ENCODE results near the gene PPP2R5B. TPM values are rescaled to one million over a fixed set of nuclear protein-coding genes. Genes with fewer than 3 reads are reported as not detected.

Gene PPP2R5B
- total RNA-seq, 1 donor from 2014 or later = 13.3 TPM

DNA sequence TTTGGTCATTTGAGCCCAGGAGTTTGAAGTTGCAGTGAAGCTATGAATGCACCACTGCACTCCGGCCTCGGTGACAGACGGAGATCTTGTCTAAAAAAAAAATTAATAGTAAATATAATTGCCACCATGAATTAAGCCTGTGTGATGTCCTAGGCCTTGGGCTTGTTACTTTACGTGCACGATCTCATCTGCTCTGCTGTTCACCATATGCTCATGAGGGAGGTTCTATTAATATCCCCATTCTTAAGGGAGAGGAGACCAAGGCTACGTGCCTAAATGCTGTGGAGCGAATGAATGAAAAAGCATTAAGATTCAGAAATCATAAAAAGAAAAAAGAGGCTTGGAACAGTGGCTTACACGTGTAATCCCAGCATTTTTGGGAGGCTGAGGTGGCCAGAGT is 4.9 kb upstream of the PPP2R5B start:
- no peak for DNase-seq (ENCODE audit: low spot score)
- peaks cover 11% of the 10 kb centered on the region for H3K4me1 Mint-ChIP-seq (ENCODE audit: unreplicated experiment)
- no peak overlapping the region for H3K4me3 Mint-ChIP-seq (ENCODE audit: unreplicated experiment)
- H3K27ac Mint-ChIP-seq (ENCODE audit: unreplicated experiment) = no peak overlapping the region
- no peaks in the 10 kb centered on the region for H3K9me3 Mint-ChIP-seq (ENCODE audit: unreplicated experiment)
- H3K36me3 Mint-ChIP-seq (ENCODE audit: low read depth, unreplicated experiment) = peaks cover 5% of the 10 kb centered on the region
- H3K27me3 Mint-ChIP-seq (ENCODE audit: unreplicated experiment) = peaks cover 5% of the 10 kb centered on the region
- TF ChIP-seq, protein P1, sequence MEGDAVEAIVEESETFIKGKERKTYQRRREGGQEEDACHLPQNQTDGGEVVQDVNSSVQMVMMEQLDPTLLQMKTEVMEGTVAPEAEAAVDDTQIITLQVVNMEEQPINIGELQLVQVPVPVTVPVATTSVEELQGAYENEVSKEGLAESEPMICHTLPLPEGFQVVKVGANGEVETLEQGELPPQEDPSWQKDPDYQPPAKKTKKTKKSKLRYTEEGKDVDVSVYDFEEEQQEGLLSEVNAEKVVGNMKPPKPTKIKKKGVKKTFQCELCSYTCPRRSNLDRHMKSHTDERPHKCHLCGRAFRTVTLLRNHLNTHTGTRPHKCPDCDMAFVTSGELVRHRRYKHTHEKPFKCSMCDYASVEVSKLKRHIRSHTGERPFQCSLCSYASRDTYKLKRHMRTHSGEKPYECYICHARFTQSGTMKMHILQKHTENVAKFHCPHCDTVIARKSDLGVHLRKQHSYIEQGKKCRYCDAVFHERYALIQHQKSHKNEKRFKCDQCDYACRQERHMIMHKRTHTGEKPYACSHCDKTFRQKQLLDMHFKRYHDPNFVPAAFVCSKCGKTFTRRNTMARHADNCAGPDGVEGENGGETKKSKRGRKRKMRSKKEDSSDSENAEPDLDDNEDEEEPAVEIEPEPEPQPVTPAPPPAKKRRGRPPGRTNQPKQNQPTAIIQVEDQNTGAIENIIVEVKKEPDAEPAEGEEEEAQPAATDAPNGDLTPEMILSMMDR (IDR thresholded peaks at IDR 0.05; ENCODE audit: unreplicated experiment) = no peak

DNA sequence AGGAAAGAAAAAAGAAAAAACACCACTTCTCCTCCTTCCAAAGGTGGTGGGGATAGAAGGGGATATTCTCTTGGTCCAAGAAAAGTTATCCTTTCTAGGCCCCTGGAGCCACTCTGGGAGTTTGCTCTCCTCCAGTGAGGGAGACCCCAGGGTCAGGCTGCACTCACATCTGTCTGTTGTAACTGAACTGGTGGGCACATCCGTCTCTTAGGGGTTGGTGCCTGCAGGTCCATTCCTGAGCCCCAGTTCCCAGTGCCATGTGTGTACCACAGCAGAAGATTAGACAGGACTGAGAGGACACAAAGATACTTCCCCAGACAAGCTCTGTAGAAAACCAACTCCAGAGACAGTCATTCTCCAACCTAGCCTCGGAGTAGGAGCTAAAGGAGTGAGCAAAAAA is 4.4 kb upstream of the PPP2R5B start:
- H3K9me3 Mint-ChIP-seq (ENCODE audit: unreplicated experiment) = no peaks in the 10 kb centered on the region
- DNase-seq (ENCODE audit: low spot score) = no peak

DNA sequence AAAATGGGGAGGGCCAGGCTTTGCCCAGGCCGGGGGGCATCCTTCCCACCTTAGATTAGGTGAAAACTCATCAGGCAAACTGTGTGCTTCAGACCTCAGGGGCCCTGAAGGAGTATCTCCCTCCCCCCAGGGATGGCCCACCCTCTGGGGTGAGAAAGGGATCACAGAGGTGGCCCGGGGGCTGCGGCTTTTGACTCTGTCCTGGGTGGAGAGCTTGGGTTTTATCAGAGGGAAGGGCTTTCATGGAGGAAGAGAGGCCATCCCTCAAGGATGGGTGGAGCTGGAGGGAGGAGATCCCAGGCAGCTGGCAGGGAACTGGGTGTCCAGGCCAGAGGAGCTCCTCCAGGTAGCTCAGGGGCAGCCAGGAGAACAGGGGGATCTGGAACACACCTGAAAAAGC is 3.1 kb upstream of the PPP2R5B start:
- no peak overlapping the region for H3K4me3 Mint-ChIP-seq (ENCODE audit: unreplicated experiment)

More for the DNA sequence above, 4.4 kb upstream of the PPP2R5B start:
- Mint-ChIP-seq H3K36me3 (ENCODE audit: low read depth, unreplicated experiment) (peaks cover 4% of the 10 kb centered on the region), H3K27ac (ENCODE audit: unreplicated experiment) (no peak overlapping the region), H3K4me3 (ENCODE audit: unreplicated experiment) (no peak overlapping the region), H3K4me1 (ENCODE audit: unreplicated experiment) (peaks cover 11% of the 10 kb centered on the region), H3K27me3 (ENCODE audit: unreplicated experiment) (peaks cover 7% of the 10 kb centered on the region)
- TF ChIP-seq, protein P1 (IDR thresholded peaks at IDR 0.05; ENCODE audit: unreplicated experiment) = no peak

DNA sequence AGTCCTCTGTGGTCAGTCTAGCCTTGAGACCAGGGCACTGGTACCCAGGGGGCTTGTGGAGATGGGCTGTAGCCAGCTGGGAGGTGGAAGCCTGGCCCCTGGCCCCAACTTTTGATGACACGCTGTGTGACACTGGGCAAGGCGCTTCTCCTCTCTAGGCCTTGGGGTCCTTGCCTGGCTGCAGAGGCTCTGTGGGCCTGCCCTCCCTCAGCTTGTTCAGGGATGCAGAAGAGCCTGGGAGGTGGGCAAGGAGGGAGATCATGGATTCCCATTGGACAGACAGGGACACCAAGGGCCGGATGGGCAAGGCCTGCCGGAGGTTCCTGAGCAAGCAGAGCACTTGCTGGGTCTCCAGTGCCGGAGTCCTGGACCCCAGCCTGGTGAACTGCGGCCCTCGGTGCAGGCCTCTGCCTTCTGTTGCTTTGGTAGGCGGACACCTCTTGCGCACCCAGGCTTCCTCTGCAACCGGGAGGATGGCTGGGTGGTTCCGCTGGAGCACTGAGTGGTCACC is 1.3 kb upstream of the PPP2R5B start:
- no peak for DNase-seq (ENCODE audit: low spot score)
- no peak overlapping the region for H3K4me3 Mint-ChIP-seq (ENCODE audit: unreplicated experiment)
- no peak overlapping the region for H3K27ac Mint-ChIP-seq (ENCODE audit: unreplicated experiment)
- H3K9me3 Mint-ChIP-seq (ENCODE audit: unreplicated experiment) = no peaks in the 10 kb centered on the region
- no peaks in the 10 kb centered on the region for H3K4me1 Mint-ChIP-seq (ENCODE audit: unreplicated experiment)
- TF ChIP-seq, protein P1 (IDR thresholded peaks at IDR 0.05; ENCODE audit: unreplicated experiment) = no peak
- peaks cover 3% of the 10 kb centered on the region for H3K27me3 Mint-ChIP-seq (ENCODE audit: unreplicated experiment)
- H3K36me3 Mint-ChIP-seq (ENCODE audit: low read depth, unreplicated experiment) = no peaks in the 10 kb centered on the region

More for the DNA sequence above, 3.1 kb upstream of the PPP2R5B start:
- Mint-ChIP-seq H3K4me1 (ENCODE audit: unreplicated experiment) (peaks cover 5% of the 10 kb centered on the region), H3K27ac (ENCODE audit: unreplicated experiment) (no peak overlapping the region), H3K27me3 (ENCODE audit: unreplicated experiment) (peaks cover 4% of the 10 kb centered on the region), H3K36me3 (ENCODE audit: low read depth, unreplicated experiment) (peaks cover 4% of the 10 kb centered on the region), H3K9me3 (ENCODE audit: unreplicated experiment) (no peaks in the 10 kb centered on the region)
- DNase-seq (ENCODE audit: low spot score) = no peak
- TF ChIP-seq, protein P1 (IDR thresholded peaks at IDR 0.05; ENCODE audit: unreplicated experiment) = no peak

DNA sequence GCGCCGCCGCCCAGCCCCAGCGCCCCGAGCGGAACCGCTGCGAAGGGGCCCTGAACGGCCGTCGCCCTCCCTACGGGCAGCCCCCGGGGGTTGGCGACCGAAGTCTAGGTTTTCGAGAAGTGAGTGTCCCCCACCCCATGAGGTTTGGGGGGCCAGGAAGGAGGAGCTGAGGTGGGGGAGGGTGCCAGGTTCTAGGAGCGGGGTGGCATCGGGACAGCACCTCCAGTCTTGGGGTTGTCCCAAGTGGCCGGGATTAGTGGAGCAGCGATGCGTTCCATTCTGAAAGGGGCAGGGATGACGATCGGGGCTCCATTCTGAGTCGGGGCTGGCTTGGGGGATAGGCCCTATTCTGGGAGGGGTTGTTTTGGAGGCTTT is 408 bp downstream of the PPP2R5B start:
- Mint-ChIP-seq H3K27ac (ENCODE audit: unreplicated experiment) (no peak overlapping the region), H3K4me3 (ENCODE audit: unreplicated experiment) (peak overlapping the region; percentile 93), H3K36me3 (ENCODE audit: low read depth, unreplicated experiment) (peaks cover 7% of the 10 kb centered on the region), H3K4me1 (ENCODE audit: unreplicated experiment) (no peaks in the 10 kb centered on the region), H3K9me3 (ENCODE audit: unreplicated experiment) (no peaks in the 10 kb centered on the region), H3K27me3 (ENCODE audit: unreplicated experiment) (peaks cover 3% of the 10 kb centered on the region)
- peak; percentile 20 for DNase-seq (ENCODE audit: low spot score)
- TF ChIP-seq, protein P1 (IDR thresholded peaks at IDR 0.05; ENCODE audit: unreplicated experiment) = no peak

Measured in endothelial cell (in vitro differentiated cells).